Activated CD4-positive, alpha-beta T cell treated with anti-CD3 and anti-CD28 coated beads, Interleukin-2, Interleukin-6, amounts not matched to agents 100 ng/mL and 50 ng/mL, durations not matched to agents 16 hours and 8 hours (primary cell): ENCODE results near the gene SHC3.

Experiments used
- DNase-seq: peaks from one replicate; pipeline ENCODE4 v3.0.0-alpha.2; 2020

The SHC3 gene

DNA sequence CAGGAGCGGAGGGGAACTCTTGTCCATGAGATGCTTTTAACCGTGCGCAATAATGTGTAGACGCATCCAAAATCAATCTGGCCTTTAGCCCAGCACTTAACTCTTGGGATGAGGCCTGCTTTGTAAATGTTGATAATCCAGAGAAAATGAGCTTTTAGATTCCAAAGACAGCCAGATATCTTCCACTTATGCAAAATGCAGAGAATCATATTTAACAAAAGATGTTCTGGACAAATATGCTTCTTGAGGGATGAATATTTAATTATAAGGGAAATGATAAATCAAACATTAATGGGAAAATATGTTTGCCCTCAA lies 181.7 kb downstream of the SHC3 start:
- no peak for DNase-seq

DNA sequence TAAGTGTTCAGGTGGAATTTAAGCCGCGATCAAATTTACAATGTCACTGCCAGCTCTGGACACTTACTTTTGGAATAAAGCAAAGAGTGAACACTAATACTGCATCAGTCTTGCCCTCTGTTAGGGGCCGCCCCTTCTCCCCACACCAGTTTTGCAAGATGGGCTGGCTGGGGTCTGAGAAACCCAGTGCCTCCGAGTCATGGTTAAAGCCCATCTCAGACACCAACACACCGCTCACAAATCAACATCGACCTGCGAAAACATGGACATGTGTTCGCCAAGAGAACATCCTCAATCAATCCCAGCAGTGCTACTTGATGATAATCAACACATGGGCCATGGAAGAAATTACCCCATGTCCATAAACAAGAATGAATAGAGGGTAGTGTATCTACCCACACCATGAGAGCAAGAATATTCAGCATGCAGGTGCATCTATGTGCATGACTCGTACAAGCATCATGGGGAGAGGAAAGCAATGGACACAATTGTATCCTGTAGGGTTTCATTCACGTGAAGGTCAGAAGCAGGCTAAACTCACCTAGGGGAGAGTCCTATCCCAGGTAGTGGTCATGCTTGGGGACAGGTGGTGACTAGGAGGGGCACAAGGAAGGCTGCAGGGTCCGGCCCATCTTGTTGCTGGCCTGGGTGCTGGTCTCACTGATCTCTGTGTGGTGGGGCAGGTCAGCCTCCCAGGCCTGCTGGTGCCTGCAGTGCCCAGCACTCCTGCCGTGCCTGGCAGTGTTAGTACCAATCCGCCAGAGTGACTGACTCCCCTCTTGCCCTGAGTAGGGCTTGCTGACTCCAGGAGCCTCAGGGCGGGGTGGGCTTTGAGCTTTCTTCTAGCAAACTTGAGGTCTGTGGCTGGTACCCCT lies 182.3 kb downstream of the SHC3 start:
- DNase-seq = no peak

DNA sequence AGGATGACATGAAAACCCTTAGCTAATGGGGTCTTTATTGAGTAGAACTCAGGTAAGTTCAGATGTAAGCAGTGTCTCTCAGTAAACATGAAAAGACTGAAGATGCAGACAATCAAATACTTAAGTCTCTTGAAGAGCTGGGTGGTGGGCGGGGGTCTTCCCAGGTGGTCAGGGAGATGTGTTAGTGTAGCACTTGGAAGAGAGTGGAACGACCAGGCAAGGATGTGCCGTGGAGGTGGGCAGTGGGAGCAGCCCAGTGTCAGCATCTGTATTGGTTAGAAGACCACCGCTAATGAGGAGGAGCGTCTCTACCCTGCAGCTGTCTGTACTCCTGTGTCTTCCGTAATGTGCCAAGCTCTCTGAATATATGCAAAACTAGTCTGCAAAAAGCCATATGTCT lies 183.0 kb downstream of the SHC3 start:
- DNase-seq = no peak

DNA sequence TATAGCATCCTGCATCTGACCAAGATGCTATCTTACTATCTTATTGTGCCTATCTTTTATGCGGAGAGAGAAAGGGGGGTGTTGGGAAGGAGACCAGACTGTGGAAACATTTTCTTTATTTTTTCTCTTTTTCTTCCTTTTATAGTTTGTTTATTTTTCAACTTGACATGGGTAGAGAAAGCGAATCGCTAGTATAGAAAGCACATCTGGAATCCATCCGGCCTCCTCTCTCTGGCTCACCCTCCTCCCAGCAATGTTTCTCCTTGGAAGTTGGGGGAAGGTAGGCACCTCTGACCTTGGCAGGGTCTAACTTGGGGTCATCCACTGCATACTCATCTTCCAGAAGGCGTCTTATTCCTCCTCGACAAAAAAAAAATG lies 183.4 kb downstream of the SHC3 start:
- DNase-seq = no peak

DNA sequence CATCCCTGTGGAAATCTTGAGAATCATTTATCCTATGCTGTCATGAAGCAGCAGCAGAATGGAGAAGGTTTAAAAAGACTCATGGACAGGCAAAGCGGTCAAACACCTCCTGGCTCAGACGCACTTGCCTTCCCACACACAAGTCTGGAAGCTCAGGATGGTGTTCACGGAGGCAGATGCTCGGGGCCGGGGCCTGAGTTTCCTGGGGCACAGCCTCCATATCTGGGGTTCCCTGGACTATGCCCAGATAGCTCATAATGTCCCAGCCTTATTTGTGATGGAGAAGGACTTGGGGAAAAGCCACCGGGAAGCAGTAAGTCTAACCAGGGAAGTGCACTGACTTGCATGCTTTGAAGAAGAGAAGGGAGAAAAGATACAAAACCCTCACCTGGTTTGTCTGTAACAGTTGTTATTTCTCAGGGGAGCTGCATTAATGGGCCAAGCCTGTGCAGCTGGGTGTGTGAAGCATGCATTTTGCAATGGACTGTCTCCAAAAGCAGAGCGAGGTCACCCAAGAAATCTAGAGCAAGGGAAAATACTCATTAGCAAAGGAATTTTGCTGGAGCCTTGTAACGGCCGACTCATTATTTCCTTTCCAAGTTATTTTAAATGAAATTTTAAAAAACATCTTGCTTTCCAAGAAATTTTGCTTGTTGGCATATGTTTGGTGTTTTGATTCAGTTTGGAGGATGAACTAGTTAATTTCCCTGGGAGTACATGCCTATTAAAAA lies 184.0 kb downstream of the SHC3 start:
- DNase-seq = no peak

DNA sequence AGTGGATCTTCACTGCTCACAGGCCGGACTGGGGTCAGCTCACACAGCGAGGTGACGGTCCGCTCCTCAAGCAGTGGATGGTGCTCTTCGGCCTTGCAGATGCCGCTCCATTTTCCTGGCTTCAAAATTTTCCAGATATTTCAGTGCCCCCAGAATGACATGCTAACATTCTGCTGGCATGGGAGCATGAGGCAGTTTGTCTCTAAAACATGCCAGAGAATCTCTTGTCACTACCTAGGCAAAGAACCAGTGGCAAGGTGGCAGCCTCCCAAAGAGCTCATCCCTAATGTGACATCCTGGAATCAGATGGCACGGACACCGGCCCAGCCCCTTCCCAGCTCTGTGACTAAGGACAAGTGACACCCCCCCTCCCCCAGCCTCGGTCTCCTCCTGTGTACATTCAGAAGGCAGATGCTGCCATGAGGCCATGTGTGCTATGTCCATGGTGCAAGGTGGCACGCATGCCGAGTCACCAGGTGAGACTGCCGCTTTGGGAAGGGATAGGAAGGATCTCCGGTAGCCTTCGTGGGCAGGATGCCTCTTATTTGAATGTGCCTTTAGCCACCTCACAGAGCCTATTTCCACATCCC lies 184.7 kb downstream of the SHC3 start:
- no peak for DNase-seq

DNA sequence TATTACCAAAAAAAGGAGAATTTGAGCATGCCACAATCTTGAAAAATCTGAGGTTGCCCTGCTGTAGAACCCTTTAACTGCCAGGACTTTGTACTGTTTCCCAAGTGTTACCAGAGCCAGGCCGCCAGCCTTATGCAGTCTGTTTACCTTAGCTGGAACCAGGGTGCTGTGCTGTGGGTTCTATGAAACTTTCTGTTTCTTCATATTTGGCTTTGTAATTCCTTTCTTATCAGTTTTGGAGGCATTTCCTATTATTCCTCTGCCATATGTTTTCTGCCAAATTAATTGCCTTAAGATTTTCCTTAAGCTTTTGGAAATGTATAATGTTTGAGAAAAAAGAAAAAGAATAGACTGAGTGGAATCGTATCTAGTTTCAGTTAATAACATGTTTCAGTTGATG lies 185.3 kb downstream of the SHC3 start:
- DNase-seq = no peak

DNA sequence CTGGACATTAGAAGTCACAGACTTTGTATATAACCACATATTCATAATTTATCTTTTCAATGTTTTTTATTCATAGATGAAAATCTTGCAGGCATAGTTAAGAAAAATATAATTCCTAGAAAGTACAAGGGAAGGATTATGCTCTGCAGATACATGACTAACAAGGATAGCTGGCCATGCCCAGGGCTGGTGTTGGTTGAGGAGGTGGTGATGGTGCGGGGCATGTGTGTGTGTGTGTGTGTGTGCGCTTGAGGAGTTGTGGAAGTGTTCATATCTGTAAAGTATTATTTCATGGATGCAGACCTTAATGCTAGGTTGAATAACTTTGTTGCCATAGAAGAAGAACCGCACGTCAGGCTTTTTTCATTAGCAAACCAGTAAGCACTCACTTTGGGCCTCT lies 186.1 kb downstream of the SHC3 start:
- no peak for DNase-seq

DNA sequence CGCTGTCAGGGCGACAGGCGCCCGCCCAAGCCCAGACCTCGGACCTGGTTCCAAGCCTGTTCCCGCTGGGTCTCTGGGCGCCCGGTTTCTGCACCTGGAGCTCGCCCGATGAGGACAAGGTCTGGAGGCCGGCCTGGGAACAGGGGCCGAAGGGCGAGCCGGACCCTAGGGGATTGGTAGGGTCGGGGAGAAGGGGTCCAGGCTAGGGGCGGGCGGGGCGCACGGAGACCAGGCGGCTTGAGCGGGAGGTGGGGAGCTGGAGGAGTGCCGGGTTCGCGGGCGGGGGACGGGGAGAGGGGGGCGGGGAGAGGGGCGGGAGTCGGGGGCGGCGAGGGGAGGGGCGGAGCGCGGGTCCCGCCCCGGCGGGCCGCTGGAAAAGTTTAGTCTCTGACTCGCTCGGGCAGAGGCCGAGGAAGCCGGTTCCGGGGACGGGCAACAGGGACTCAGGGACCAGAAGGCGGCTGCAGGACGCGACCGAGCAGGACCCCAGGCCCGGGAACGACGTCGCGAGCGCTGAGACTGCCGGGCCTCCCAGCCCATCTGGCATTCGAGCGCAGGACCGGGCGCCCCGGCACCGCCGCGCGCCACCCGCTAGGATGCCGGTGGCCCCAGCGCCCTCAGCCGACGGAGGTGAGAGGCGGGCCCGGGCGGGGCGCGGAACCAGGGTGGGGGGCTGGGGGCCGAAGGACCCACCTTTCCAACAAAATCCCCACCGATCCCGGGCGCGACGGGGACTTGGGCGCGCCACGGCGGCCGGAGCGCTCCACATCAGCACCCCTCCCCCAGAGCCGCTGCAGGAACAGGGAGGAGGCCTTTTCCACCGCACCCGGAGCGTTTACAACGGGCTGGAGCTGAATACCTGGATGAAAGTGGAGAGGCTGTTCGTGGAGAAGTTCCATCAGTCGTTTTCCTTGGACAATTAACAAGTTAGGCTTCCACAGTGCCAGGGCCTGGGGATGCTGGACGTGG lies 187.3 kb downstream of the SHC3 start, which contains the start of gene S1PR3:
S1PR3 (plus strand) TSS at position 403 of the 969 bp plus-strand sequence. CDS start 9,733 bp downstream, outside the sequence.
- DNase-seq = peak; percentile 32

DNA sequence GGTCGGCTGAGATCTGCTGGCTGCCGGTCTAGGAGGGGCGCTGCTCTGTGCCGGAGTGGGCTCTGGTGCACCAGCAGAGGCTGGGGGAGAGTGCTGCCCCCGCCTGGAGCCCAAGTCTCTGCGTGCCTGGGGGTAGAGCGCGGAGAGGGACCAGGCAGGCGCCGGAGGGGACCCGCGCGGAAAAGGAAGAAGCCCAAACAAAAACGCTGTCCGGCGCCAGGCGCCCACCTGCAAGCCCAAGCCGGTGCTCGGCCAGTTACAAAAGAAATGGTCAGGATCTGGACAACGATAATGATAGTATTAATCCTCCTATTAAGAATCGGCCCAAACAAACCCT lies 187.9 kb downstream of the SHC3 start:
- DNase-seq = no peak

DNA sequence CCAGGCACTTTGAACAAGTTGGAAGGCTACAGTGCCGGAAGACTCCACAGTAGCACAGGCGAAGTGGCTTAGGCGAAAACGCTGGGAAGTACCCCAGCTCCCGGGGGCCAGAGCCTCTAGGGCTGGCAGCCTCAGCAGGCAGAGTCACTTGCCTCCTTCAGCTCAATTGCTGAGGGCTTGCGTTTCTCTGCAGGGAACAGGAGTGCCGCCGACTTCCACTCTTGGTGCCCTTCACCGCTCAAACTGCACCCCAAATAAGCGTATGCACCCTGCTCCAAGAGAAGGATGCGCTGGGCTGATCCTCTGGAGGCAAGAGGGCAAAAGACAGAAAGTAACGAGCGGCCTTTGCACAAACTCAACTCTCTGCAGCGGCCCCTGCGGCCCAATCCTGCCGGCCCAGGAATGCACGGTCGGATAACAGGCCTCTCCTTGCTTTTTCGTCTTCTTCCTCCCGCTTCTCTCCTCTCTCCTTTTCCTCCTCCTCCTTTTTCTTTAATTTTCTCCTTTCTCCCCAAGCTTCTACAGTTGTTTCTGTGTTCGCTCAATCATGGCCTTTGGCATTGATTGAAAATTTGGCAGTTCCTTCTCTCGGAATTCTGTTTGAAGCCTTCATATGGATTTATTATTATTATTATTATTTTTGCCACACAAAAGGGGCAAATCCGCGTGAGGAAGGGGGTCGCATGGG lies 188.4 kb downstream of the SHC3 start:
- no peak for DNase-seq

DNA sequence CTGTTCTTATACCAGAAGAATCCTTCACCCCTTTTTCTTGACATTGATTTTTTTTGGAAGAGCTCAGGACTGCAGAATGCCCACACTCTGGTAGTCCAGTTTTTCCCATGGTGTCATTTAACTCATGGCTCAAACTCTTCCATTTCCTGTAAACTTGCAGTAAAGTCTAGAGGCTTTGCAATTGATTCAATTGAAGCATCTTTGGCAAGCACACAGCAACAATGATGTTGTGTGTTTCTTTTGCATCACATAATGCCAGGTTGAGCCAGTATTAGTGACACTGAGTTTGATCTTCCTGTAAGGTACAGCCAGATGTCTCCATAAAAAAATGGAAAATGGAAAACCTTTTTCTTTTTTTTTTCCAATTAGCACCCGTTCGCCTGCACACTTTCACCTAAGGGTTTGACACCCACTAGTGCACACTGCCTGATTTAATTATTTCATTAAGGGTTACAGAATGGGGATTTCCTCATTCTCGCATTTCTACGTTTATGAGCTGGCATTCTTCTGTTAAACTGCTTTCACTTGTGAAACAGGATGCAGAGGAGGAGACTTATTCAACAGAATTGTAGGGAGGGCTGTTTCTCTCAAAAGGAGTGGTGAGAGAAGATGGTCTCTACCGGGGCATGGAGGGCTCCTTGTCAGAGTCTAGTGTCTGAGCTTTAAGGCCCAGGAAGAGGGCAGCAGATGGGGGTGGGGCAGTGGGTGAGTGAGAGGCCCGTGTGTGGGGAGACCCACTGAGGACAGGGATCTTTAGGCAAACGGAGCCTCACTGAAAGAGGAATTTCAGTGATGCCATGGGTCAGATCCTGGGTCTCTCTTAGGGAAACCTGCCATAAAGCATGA lies 189.6 kb downstream of the SHC3 start:
- DNase-seq = peak; percentile 74

DNA sequence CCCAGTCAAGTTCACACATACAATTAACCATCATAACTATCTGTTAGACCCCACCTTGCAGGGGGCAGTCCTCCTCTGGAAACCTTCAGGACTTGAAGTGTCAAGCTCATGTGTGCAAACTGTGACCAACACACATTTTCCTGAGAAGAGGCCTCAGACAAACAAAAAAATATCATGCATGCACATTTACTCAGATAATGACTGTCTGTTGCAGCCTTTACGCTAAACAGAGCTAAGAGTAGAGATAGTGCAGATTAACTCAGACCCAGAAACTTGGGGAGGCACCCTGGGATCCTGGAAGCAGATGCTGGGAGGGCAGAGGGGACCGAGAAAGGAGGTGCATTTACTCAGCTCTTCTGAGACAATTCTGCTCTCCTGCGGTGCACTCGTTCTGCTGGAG lies 191.0 kb downstream of the SHC3 start:
- no peak for DNase-seq

DNA sequence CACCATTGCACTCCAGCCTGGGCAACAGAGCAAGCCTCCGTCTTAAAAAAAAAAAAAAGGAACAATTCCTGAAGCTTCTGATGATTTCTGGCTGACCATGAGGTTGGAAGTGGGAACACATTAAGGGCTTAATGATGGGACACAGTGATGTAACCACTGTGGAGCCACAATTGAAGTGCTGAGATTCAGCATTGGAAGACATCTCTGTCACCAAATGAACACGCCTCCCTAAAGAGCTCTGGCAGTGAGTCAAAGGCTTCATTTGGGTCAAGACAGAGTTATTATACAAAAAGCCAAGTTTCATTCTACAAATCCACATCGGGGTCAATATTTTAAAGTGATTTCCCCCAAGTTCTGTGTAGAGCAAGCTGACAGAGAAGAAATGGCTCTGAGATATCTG lies 191.8 kb downstream of the SHC3 start:
- no peak for DNase-seq

DNA sequence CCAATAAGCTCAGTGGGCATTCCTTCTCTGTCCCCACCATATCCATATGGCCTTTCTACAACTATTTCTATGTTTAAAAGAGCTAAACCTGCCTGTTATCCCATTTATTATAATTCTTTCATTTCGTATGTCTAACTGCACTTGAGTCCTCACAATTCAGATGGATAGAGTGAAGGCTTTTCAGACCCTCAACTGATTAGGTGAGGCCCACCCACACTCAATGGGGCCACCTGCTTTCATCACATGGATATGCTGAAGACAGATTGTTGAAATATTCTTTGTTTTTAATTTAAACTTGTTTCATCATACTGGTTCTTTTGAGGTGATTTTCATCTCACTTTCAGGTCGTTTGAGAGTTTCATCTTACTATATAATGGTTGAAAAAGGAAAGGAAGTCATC lies 193.0 kb downstream of the SHC3 start:
- DNase-seq = no peak

DNA sequence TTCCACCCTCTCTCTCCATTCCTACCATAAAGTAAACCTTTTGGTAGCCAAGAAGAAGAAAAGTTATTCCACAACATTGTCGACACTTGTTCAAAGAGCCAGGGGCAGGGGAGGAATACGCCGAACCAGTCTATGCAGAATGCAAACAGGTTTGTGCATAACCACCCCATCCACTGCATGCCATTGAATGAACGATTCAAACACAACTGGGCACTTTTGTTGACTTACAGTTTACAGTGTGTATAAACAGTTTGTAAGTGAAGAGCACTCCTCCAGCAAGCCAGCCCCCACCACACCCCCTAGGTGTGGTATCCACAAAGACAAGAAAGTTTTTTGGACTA lies 194.1 kb downstream of the SHC3 start:
- DNase-seq = no peak

DNA sequence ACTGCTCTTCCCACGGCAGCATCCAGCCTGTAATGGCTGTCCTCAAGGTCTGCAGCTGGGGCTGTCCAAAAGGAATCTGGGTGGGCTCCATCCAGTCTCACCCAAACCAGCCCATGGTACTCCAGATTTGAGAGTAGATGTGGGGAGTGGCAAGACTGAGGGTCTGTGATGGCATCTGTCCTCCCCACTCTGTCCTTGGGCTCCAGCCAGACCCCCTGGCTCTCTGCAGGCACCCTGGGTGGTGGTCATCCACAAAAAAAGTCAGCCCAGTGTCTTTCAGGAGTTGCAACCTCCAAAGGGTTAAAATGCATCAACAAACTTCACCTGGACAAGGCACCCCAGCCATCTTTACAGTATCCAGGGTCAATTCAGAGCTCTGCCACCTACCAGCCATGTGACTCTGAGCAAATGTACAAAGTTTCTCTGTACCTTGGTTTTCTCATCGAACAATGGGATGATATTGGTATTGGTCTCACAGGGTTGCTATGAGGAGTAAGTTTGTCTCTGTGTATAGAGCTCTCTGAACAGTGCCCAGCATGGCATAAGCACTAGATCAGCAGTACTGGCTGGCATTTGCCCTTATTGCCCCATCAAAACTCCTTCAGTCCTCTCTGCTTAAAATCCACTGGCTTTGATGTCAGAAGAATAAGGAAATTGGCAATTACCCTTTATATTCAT lies 194.6 kb downstream of the SHC3 start:
- DNase-seq = no peak

DNA sequence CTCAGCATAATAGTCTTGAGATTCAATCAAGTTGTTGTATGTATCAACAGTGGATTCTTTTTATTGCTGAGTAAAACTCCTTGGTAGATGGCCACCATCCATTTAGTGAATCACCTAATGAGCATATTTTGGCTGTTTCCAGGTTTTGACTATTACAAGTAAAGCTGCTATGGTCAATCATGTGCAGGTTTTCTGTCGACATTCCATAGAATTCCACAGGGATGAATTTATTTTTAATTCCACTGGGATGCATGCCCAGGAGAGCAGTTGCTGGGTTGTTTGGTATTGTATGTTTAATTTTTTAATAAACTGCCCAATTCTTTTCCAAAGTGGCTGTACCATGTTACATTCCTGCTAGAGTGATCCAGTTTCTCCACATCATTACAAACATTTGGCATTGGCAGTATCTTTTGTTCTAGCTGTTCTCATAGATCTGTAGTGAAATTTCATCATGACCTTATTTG lies 197.8 kb downstream of the SHC3 start:
- DNase-seq = no peak

DNA sequence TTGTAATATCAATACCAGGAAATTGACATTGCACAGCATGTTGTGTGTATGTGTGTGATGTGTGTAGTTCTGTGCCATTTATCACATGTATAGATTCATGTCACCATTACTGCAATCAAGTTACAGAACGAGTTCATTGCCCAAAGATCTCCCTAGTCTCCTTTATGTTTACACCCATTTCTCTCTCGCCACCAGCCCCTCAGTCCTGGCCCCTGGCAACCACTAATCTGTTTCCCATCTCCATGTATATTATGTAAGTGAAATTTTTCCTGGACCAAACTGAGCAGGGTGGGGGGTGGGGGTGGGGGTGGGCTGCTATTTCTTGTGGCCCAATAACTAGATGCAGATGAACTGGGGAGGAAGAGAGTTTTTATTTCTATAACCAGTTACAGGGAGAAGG lies 198.8 kb downstream of the SHC3 start:
- no peak for DNase-seq

DNA sequence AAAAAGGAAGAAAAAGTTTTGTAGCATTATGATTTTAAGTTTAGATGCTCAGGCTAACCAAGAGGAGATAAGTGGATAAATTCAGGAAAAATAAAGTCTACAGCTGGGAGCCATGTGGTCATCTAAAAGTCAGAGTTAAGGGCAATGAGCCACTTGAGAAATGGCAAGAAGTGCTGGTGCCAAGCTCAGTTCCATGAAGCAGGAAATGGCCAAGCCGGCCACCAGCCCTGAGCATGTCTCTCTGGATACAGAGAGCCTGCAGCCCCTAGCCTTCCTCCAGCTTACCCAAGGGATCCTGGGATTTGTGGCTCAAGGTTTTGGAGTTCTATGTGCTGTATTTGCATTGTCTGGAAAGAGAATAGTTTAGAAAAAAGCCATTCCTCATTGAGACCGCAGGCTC lies 199.6 kb downstream of the SHC3 start:
- no peak for DNase-seq

DNA sequence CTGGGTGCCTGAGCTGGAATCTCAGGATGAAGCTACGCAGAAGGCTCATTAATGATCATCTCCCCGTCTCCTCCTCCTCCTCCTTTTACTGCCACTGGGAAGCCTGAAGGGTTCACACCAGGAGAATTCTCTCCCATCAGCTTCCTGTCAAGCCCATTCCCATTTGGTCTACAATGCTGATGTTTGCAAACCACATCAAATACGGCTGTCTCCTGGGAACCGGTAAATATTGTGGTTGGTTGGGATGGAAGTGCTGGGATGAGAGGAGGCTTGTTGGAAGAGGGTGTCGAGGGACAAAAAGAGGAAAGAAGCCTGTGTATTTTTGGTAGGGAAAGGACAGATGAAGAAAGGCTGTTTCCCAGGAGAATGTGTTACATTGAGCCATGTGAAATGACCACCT lies 200.6 kb downstream of the SHC3 start:
- DNase-seq = no peak
